ENCODE measurements around the gene KLK6.
A peak's percentile ranks its signal among the peaks of the same experiment; 100 is the strongest.

Gene KLK6

GRCh38 chr19:50969413-50969760 is at the start of gene KLK6:
KLK6 (minus strand) TSS chr19:50969591; CDS start chr19:50968104, 1,487 bp downstream.
- DNase-seq (ENCODE audit: low read depth, low spot score) = no peak
- CTCF ChIA-PET = no interaction called here
- H3K4me3 ChIP-seq (ENCODE audit: low read depth, low read length) = no peak within 1 kb of the TSS
- no peak for TF ChIP-seq CTCF (IDR thresholded peaks at IDR 0.05; ENCODE audit: insufficient read depth, low read length, missing control alignments)
- POLR2A ChIA-PET = no interaction called here

- POLR2A ChIA-PET = no interaction called here
- CTCF ChIA-PET = interaction anchor here (6.4 kb wide), 1 partner anchor 77 kb away, joined by 61 read pairs; no protein-coding TSS in a partner anchor
- no peak for DNase-seq (ENCODE audit: low read depth, low spot score)
- TF ChIP-seq CTCF (IDR thresholded peaks at IDR 0.05; ENCODE audit: insufficient read depth, low read length, missing control alignments) = no peak
- H3K4me3 ChIP-seq (ENCODE audit: low read depth, low read length) = no peak overlapping the region
Measured at GRCh38 chr19:51018745-51019543, 49.6 kb upstream of the KLK6 start.

- TF ChIP-seq CTCF (IDR thresholded peaks at IDR 0.05; ENCODE audit: insufficient read depth, low read length, missing control alignments) = peak; percentile 72
Measured at GRCh38 chr19:51016798-51017683, 47.6 kb upstream of the KLK6 start.

GRCh38 chr19:51015691-51016267 is 46.4 kb upstream of the KLK6 start:
- H3K4me3 ChIP-seq (ENCODE audit: low read depth, low read length) = no peak overlapping the region
- DNase-seq (ENCODE audit: low read depth, low spot score) = no peak
- POLR2A ChIA-PET = interaction anchor here (0.7 kb wide), 1 partner anchor 218 kb away, joined by 3 read pairs; no protein-coding TSS in a partner anchor
- CTCF ChIA-PET = no interaction called here
- no peak for TF ChIP-seq CTCF (IDR thresholded peaks at IDR 0.05; ENCODE audit: insufficient read depth, low read length, missing control alignments)

More at GRCh38 chr19:51016798-51017683, 47.6 kb upstream of the KLK6 start:
- POLR2A ChIA-PET = interaction anchor here (0.6 kb wide), 1 partner anchor 10 kb away, joined by 3 read pairs; no protein-coding TSS in a partner anchor
- no peak overlapping the region for H3K4me3 ChIP-seq (ENCODE audit: low read depth, low read length)
- CTCF ChIA-PET = interaction anchor here (0.6 to 1.5 kb wide), 7 partner anchors 15 to 88 kb away, joined by 3 read pairs; no protein-coding TSS in a partner anchor
- no peak for DNase-seq (ENCODE audit: low read depth, low spot score)

- CTCF ChIA-PET = no interaction called here
- POLR2A ChIA-PET = no interaction called here
- H3K4me3 ChIP-seq (ENCODE audit: low read depth, low read length) = no peak overlapping the region
- no peak for DNase-seq (ENCODE audit: low read depth, low spot score)
- no peak for TF ChIP-seq CTCF (IDR thresholded peaks at IDR 0.05; ENCODE audit: insufficient read depth, low read length, missing control alignments)
Measured at GRCh38 chr19:51014242-51014641, 44.9 kb upstream of the KLK6 start.
